Hematopoietic multipotent progenitor cell treated with erythropoietin and hydrocortisone succinate and interleukin-3 and kit ligand, for 8 days (in vitro differentiated cells): Measurements from ENCODE around the gene ZEB1.
"Not testable (repeated sequence)": the region's sequence is repeated elsewhere in the genome, so short reads cannot be mapped to it uniquely, and the experiment has no call there.

Experiments used
- DNase-seq: peaks from one replicate; pipeline ENCODE4 v3.0.0-alpha.2; 2015

The ZEB1 gene

DNA sequence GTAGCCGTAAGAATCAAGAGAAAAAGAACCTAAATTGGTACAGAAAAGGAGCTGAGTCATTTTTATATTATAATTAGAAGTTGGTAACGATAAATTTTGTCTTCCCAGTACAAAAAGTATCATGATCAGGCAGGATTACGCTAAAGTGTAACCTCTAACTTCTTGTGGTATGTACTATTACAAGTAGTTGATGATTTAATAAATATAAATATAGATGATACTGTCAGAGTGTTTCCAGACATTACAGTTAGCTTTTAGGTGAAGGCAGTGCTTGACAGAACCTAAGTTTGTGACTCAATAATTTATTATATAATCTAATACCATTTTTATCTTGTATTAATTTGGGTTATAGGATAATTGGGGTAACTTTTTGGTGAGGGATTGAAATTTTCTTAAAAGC, 53.4 kb downstream of the ZEB1 start:
- DNase-seq: no peak

DNA sequence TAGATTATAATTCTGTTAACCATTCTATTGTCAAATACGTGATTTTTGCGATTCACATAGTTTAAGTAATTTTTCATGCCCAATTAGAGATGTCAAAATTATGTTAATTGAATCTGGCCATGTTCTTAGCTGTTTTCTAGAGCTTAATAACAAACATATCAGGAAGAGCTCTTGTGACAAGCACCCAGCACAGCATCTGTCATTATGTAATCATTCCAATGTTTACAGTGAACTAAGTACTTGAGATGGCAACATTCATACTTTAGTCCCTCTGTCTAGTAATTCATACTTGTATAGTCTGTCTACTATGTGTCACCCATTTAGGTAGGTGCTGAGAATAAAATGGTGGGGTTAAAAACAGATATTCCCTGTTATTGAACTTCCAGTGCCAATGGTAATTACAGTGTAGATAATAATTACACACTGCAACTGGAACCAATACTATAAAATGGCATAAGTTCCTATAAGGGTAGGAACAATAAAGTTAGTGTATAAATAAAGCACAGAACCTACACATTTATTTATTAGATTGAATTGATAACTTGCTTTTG, 55.2 kb downstream of the ZEB1 start:
- no peak for DNase-seq

DNA sequence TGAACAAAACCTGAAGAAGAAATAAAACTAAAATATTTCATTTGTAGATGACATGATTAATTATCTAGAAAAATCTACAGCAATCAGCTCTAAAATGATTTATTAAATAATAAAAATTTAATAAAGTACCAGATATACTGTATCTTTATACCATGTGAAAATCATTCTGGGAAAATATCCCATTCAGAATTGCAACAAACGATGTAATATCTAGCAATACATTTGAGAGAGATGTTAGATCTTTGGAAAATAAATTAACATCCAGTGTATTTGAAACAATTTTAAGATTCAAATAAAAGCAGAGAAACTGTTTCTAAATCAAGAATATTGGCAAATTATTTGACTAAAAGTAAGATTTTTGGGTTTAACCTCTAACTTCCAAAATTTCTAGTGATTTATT, 62.2 kb downstream of the ZEB1 start:
- no peak for DNase-seq

DNA sequence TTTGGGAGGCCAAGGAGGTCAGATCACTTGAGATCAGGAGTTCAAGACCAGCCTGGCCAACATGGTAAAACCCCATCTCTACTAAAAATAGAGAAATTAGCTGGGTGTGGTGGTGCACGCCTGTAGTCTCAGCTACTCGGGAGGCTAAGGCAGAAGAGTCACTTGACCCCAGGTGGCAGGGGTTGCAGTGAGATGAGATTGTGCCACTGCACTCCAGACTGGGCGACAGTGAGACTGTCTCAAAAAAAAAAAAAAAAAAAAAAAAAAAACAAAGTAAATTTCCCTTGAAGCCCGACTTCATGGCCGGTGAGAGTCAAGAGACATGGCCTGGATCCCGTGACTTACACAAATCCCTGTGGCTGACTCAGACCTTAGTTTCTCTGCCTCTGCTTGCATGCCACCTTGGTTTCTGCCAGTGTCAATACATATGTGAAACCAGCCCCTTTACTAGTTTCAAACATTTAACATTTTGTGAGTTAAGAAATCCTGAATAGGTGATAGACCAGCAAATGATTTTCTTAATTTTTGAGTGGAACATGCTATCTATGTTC, 62.8 kb downstream of the ZEB1 start:
- no peak for DNase-seq

DNA sequence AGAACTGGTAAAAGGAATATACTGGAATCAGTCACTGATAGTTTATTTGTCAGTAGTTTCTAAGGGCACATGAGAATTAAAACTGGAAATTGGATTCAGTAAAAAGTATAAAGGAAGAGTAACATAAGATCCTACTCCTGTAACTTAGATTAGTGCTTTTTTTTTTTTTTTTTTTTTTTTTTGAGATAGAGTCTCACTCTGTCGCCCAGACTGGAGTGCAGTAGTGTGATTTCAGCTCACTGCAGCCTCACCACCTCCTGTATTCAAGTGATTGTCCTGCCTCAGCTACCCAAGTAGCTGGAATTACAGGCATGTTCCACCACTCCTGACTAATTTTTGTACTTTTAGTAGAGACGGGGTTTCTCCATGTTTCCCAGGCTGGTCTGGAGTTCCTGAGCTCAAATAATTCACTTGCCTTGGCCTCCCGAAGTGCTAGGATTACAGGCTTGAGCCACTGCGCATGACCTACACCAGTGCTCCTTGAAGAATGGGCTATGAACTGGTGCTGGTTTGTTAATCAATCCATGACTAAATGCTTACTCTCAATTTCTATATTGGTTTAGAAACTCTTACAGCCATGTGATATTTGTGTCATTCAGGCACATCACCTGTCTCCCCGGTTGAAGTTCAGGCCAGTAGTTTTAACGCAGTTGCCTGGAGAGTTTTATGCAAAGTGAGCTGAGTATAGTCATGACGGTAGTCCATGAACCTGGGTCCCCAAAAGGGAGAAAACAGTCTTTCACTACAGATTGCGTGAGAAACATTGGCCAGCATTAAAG, 65.0 kb downstream of the ZEB1 start:
- no peak for DNase-seq

DNA sequence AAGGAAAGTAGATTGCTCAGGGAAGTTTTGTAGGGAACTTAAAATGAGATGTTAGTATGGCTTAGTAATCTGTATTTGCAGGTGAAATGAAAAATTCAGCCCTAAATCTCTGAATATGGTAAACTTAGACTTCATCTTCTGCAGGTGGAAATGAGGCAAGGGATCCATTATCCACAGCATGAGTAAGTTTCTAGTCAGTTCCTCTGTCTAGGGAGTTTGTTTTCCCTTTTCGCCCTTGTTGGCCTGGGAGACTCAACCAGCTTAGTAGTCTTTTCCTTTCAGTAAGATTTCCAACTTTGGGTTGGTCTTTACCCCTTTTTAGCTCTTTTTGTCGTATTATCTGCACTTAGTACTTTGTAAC, 65.6 kb downstream of the ZEB1 start:
- DNase-seq: no peak

DNA sequence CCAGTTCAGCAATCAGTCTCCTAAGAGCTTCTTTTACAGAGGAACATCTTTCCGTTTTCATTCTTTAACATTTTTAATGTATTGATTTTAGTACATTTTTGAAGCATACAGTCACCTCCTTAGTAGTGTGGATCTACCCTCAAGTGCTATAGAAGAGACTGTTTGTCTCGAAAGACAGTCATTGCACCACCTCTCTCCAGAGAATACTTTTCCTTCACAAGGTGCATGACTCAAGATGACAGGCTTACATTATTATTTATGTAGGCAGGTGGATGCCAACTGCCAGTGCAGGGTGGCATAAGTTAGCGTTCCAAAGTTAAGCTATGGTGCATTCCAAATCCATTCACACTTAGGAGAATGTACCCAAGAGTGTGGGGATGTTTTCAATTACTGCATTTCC, 71.8 kb downstream of the ZEB1 start:
- DNase-seq: no peak

DNA sequence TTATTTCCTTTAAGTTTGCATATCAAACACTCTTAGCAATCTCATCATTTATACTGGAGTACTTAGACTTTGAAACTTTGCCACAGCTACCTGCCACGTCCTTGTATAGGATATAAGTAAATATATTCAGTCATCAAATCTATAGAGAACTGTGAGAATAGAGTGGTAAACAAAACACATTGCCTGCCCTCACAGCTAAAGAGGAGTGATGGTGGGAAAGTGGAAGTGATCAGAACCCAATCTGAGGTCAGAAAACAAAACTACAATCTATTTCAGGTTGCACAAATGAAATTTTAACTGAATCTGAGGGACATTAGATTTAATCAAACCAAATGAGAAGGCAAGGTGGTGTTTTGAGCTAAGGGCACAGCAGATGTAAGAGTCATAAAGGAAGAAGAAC, 74.8 kb downstream of the ZEB1 start:
- no peak for DNase-seq

DNA sequence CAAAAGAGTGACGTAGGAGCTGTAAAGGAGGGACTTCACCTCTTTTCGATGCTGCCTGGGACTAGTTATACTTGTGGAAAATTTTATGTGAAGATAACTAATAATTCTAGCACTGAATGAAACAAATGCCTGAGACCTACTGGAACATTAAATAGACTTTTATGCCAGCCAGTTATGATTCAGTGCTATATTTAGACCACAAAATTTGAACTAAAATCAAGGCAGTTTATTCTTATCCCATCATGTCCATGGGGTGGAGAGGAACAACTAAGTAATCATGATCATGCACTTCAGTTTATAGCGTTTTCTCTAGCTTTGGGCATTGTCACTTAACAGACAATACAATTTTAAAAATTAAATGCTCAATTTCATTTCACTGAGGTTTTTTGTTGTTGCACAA, 76.7 kb downstream of the ZEB1 start:
- DNase-seq: no peak

DNA sequence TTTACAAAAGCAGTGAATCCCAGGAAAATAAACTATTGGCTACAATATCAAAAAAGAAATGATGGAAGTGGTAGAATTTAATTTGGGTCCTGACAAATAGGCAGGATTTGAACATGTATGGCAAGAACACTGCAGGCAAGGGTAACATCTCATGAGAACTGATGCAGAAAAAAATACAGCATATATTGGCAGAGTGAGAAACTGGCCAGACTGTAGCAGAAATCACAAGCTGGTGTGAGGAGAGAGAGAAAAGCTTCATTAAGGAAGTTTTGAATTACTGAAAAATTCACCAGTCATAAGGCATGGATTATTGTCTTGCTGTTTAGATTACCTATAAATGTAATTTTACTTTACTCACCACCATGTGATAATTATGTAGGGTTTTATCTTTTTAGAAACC, 77.4 kb downstream of the ZEB1 start:
- no peak for DNase-seq

DNA sequence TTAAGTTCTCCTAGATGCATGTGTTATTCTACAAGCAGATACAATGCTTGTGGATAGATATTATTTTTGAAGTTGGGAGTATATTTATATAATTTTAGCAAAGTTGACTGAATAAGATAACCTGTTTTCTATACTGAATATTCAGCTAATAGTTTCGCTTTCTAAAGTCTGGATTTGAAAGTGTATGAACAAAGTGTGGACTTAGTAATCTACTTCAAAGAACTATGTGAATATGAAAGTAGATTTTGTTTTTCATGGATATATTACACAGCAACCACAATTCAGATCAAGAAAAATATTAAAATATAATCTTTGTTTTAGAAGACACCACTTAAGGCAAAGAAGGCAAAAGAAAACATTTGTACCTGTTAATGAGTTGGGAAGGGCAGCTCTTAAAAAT, 78.8 kb downstream of the ZEB1 start:
- no peak for DNase-seq

DNA sequence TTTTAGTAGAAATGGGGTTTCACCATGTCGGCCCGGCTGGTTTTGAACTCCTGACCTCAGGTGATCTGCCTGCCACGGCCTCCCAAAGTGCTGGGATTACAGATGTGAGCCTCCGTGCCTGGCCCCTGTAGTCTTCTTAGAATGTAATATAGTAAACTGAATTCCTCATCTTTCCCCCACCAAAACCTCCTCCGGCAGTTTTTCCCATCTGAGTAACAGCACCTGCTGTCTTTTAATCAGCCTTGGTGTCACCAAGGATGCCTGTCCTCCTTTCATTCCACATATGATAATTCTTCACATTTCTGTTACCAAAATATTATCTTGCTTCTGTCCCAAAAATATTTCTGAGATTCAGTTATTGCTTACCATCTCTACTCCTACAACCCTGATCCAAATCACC, 80.2 kb downstream of the ZEB1 start:
- no peak for DNase-seq

DNA sequence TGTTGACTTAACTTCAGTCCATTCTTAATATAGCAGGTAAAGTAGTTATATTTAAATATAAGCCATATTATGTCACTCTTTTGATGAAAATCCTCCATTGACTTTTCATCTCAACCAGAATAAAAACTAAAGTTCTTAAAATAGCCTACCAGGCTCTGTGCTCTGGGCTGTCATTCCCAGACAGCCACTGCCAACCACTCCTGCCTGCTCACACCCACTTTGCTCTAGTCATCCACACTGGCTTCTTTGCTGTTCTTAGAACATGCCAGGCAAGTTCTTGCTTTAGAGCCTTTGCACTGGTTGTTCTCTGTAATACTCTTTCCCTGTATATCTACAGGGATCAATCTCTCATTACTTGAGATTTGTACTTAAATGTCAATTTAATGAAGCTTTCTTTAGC, 80.6 kb downstream of the ZEB1 start:
- no peak for DNase-seq

DNA sequence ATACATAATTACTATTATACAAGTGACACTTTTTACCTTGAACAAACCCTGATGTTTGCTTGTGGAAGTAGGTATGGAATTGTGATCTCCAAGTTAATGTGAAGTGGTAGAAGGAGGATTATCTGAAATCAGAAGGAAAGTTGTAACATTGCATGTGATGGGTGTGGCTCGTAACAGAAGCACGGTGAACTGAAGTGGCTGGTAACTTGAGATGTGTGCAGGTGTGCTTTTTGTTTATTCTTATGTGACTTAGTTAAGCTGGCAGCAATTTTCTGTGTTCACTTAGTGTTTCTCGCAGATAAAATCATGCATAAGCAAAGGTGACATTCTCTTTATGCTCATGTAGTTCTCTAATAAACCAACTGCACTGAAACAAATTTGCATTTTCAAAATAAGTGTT, 82.3 kb downstream of the ZEB1 start:
- DNase-seq: peak; percentile 4

DNA sequence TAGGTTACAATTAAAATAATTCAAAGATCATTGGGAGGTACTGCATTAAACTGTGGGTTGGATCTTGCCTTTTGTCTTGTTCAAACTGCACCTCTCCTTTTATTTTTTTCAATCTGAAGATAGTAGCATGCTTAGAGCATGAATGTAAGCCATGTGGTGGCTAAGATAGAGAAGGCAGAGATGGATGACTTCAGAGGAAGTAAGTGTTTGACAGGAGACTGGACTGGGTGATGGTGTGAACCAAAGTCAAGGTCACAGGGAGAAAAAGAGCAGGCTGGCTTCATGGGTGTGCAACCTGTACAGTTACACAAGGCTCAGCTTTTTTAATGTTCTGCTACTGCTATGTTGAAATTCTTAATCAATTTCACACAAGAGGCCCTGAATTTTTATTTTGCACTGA, 85.6 kb downstream of the ZEB1 start:
- peak; percentile 25 for DNase-seq

DNA sequence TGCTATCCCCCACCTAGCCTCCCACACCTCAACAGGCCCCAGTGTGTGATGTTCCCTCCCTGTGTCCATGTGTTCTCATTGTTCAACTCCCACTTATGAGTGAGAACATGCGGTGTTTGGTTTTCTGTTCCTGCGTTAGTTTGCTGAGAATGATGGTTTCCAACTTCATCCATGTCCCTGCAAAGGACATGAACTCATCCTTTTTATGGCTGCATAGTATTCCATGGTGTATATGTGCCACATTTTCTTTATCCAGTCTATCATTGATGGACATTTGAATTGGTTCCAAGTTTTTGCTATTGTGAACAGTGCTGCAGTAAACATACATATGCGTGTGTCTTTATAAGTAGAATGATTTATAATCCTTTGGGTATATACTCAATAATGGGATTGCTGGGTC, 86.8 kb downstream of the ZEB1 start:
- not testable (repeated sequence) for DNase-seq

DNA sequence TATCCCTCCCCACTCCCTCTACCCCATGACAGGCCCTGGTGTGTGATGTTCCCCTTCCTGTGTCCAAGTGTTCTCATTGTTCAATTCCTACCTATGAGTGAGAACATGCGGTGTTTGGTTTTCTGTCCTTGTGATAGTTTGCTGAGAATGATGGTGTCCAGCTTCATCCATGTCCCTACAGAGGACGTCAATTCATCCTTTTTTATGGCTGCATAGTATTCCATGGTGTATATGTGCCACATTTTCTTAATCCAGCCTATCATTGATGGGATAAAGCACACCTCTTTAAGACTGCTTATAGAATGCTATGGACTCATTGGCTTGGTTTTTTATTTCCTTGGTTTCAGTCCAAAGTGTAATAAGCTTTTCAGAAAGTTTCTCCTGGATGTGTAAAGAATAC, 93.4 kb downstream of the ZEB1 start:
- DNase-seq: not testable (repeated sequence)

DNA sequence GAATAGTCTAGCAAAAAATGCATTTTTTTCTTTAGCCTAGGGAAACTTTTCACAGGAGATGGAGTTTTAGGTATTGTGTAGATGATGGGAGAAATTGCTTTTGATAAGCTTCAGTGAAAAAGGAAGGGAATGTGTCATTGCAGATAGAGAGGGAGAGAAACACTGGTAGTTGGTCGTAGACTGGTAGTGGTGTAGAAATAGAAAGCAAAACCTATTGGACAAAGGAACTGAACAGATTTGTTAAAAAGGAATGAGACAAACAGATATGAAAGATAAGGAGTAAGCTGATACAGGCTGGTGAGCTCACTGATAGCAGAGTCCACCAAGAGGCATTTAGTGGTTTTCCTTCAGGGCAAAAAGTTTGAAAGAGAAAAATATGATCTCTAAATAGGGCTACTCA, 94.3 kb downstream of the ZEB1 start:
- DNase-seq: no peak

DNA sequence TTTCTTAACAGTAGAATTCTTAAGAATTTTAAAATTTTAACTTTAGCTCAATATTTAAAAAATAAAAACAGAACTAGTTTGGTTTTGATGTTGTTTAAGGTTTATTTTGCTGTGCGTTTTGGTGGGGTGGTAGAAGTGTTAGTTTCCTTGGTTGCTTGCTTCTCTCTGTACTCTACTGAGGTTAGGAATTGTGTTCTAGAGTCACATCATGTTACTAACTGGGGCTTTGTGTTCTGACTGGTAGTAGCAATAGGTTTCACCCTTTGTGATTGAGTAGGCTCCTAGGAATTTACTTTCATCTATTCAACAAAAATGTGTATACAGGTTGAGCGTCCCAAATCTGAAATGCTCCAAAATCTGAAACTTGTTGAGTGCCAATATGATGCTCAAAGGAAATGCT, 99.5 kb downstream of the ZEB1 start:
- no peak for DNase-seq

DNA sequence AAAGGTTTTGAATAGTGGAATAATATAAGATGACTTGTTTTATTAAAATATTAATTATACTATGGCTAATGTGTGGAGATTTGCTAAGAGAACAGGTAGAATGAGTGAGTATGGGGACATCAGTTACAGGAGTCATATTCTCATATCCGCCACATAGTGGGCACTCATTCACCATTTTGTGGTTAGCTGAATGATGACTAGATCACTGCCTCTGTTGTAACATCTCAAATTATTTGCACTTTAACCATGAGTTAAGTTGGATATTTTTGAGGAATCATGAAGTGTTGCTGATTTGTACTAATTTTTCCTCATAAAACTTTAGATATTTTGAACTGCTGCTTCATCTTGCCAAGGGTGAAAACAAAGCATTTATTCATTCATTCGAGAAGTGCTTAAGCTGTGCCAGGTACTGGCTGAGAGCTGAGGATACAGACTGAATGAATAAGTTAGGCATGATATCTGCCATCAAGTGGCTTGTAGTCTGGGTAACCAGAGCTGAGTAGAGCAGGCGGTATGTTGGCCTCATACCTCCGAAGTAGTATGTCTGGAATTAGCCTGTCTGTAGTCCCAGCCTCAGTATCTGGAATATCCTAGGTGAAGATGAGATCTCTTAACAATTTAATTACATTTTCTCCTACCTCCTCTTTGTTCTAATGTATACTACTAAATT, 100.5 kb downstream of the ZEB1 start:
- DNase-seq: no peak

DNA sequence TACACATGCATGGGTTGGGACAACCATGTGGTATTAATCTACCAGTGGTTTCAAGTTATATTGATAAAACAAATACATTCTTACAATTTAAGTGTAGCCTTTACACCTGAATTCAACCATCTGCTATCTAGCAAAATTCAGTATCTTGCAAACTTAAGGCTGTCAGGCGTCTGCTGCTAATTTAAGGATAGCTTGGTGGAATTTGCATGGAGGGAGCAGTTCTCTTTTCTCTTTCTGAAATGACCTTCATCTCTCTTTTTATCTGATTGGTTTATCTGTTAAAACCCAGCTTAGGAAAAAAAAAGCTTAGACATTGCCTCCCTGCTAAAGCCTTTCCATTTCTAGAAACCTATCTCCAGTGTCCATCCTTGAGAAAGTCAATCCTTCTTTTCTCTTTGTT, 102.3 kb downstream of the ZEB1 start:
- DNase-seq: no peak

DNA sequence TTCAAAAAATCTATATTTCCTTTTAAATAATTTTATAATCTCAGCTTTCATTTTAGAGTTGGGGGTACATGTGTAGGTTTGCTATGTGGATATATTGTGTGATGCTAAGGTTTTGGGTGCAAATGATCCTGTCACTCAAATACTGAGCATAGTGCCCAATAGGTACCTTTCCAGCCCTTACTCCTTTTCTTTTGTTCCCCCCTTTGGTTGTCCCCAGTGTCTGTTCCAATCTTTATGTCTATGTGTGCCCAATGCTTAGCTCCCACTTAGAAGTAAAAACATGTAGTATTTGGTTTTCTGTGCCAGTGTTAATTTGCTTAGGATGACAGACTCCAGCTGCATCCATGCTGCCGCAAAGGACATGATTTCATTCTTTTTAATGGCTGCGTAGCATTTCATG, 103.6 kb downstream of the ZEB1 start:
- no peak for DNase-seq

DNA sequence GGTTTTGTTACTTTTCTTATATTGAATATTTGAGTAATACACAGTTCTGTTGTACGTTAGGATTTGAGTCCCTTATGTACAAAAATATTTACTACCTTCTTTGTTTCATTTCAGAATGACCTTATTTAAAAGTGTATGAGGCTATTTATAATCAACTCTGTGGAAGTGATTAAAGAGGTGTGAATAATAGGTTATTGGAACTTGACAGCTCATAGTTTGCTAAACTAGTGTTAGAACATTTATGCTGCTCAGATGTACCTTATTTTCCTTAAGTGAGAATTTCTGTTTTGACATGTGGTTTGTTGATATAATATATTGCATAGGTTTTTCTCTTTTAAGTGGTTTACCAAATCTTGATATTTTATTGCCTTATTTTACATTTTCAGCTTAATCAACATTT, 105.5 kb downstream of the ZEB1 start:
- DNase-seq: no peak

DNA sequence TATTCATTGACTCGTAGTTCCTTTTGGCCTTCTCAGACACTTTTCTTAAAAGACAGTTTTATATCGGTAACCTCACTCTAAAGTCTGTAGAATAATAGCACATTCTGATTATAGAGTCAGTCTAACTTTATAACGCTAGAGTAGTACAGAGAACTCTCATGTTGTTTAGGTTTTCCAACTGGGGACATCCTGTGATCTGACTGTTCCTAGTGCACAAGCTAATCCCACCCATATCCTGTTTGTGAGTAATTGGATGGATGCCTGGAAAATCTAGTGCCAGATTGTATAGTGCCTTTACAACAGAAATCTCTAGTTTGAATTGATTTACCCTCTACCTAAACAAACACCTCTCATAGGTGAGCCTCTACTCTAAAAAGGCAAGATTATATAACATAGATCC, 107.4 kb downstream of the ZEB1 start:
- DNase-seq: no peak
